ENCODE measurements around the gene PNMA8A.

PNMA8A gene

GRCh38 chr19:46426035-46426505 is 45.3 kb downstream of the PNMA8A start:
- Histone ChIP-seq H3K4me3 (ENCODE audit: low read depth in 1 of 5, low read length in 5 of 5) (peak overlapping the region in 4 of 5 donors; percentile 55 to 81 (median 68)), H3K4me1 (ENCODE audit: control insufficient read depth in 5 of 5, insufficient read depth in 5 of 5, low read length in 5 of 5) (peaks cover 0 to 20% (median 18%) of the 10 kb centered on the region in 5 donors), H3K9me3 (ENCODE audit: control insufficient read depth in 5 of 5, low read length in 5 of 5) (no peaks in the 10 kb centered on the region), H3K27ac (ENCODE audit: low read depth, low read length) (no peak overlapping the region), H3K36me3 (ENCODE audit: control insufficient read depth in 5 of 5, insufficient read depth in 5 of 5, low read length in 5 of 5) (no peaks in the 10 kb centered on the region), H3K9ac (ENCODE audit: low read length in 5 of 5) (peak overlapping the region in 2 of 5 donors; percentile 21 to 30), H3K27me3 (ENCODE audit: control insufficient read depth in 5 of 5, insufficient read depth in 4 of 5, low read length in 5 of 5) (peaks cover 0 to 45% (median 17%) of the 10 kb centered on the region in 5 donors)

GRCh38 chr19:46423188-46423587 is 48.2 kb downstream of the PNMA8A start:
- Histone ChIP-seq H3K9ac (ENCODE audit: low read length in 5 of 5) (no peak overlapping the region), H3K4me3 (ENCODE audit: low read depth in 1 of 5, low read length in 5 of 5) (no peak overlapping the region), H3K36me3 (ENCODE audit: control insufficient read depth in 5 of 5, insufficient read depth in 5 of 5, low read length in 5 of 5) (no peaks in the 10 kb centered on the region), H3K9me3 (ENCODE audit: control insufficient read depth in 5 of 5, low read length in 5 of 5) (no peaks in the 10 kb centered on the region), H3K27ac (ENCODE audit: low read depth, low read length) (no peak overlapping the region), H3K27me3 (ENCODE audit: control insufficient read depth in 5 of 5, insufficient read depth in 4 of 5, low read length in 5 of 5) (peaks cover 0 to 36% (median 13%) of the 10 kb centered on the region in 5 donors), H3K4me1 (ENCODE audit: control insufficient read depth in 5 of 5, insufficient read depth in 5 of 5, low read length in 5 of 5) (peaks cover 0 to 13% (median 11%) of the 10 kb centered on the region in 5 donors)

DNA sequence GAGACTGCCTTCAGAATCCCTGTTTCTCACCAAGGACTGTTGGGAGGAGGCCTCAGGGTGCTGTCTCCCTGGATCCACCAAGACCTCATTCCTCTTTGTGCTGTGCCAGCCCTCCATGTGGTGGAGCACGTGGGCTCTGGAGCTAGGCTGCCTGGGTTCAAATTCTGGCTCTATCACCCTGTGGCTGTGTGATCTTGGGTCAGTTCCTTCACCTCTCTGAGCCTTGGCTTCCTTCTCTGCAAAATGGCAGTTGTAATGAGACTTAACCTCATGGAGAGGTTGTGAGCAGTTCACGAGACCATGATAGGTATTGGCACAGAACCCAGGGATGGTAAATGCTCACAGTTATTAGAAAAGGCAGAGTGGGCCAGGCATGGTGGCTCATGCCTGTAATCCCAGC is 49.0 kb downstream of the PNMA8A start:
- H3K4me3 ChIP-seq (ENCODE audit: low read depth in 1 of 5, low read length in 5 of 5): no peak overlapping the region
- no peak overlapping the region for H3K9ac ChIP-seq (ENCODE audit: low read length in 5 of 5)
- H3K27me3 ChIP-seq (ENCODE audit: control insufficient read depth in 5 of 5, insufficient read depth in 4 of 5, low read length in 5 of 5): peaks cover 0 to 27% (median 9%) of the 10 kb centered on the region in 5 donors
- H3K27ac ChIP-seq (ENCODE audit: low read depth, low read length): no peak overlapping the region
- no peaks in the 10 kb centered on the region for H3K9me3 ChIP-seq (ENCODE audit: control insufficient read depth in 5 of 5, low read length in 5 of 5)
- H3K36me3 ChIP-seq (ENCODE audit: control insufficient read depth in 5 of 5, insufficient read depth in 5 of 5, low read length in 5 of 5): no peaks in the 10 kb centered on the region
- H3K4me1 ChIP-seq (ENCODE audit: control insufficient read depth in 5 of 5, insufficient read depth in 5 of 5, low read length in 5 of 5): peaks cover 0 to 13% (median 11%) of the 10 kb centered on the region in 5 donors

DNA sequence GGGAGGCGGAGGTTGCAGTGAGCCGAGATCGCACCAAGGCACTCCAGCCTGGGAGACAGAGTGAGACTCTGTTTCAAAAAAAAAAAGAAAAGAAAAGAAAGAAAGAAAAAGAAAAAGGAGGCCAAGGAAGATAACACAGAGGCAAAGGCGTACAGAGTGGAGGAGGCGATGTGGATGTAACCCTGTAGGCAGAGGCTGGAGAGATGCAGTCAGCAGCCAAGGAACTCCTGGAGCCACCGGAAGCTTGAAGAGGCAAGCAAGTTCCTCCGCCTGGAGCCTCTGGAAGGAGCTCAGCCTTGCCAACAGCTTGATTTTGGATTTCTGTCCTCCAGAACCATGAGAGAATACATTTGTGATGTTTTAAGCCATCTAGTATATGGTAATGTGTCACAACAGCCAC is 51.3 kb downstream of the PNMA8A start:
- Histone ChIP-seq H3K9me3 (ENCODE audit: control insufficient read depth in 5 of 5, low read length in 5 of 5) (no peaks in the 10 kb centered on the region), H3K4me3 (ENCODE audit: low read depth in 1 of 5, low read length in 5 of 5) (no peak overlapping the region), H3K27me3 (ENCODE audit: control insufficient read depth in 5 of 5, insufficient read depth in 4 of 5, low read length in 5 of 5) (peaks cover 0 to 19% (median 11%) of the 10 kb centered on the region in 5 donors), H3K36me3 (ENCODE audit: control insufficient read depth in 5 of 5, insufficient read depth in 5 of 5, low read length in 5 of 5) (no peaks in the 10 kb centered on the region), H3K9ac (ENCODE audit: low read length in 5 of 5) (no peak overlapping the region), H3K27ac (ENCODE audit: low read depth, low read length) (no peak overlapping the region), H3K4me1 (ENCODE audit: control insufficient read depth in 5 of 5, insufficient read depth in 5 of 5, low read length in 5 of 5) (peaks cover 0 to 14% (median 9%) of the 10 kb centered on the region in 5 donors)

Data from subcutaneous abdominal adipose tissue (tissue), 5 donors.